Measurements from ENCODE around the gene DGKB. TPM values are rescaled to one million over a fixed set of nuclear protein-coding genes. Genes with fewer than 3 reads are reported as not detected.

The DGKB gene
- polyA plus RNA-seq, 1 experiment, result 0.04 TPM

GRCh38 chr7:14457568-14458453 is 444.7 kb downstream of the DGKB start:
- POLR2A ChIA-PET, result no interaction called here
- CTCF ChIA-PET, result interaction anchor here (0.5 to 5.1 kb wide), 35 partner anchors 10 to 1182 kb away, joined by 3 to 85 read pairs (median 4); partner anchors contain the start of gene ETV1

GRCh38 chr7:14449291-14449690 is 453.3 kb downstream of the DGKB start:
- ChIA-PET CTCF (no interaction called here), POLR2A (no interaction called here)
- H3K9me3 ChIP-seq (ENCODE audit: control insufficient read depth, insufficient read depth, low read length), result no peaks in the 10 kb centered on the region
- no peaks in the 10 kb centered on the region for H3K27me3 ChIP-seq (ENCODE audit: control insufficient read depth, insufficient read depth, low read length)
- H3K27ac ChIP-seq (ENCODE audit: low read depth, low read length), result no peak overlapping the region
- TF ChIP-seq CTCF (IDR thresholded peaks at IDR 0.05; ENCODE audit: low read depth, low read length), result no peak
- no peak for DNase-seq (ENCODE audit: low read depth, low spot score)
- no peak overlapping the region for H3K4me3 ChIP-seq (ENCODE audit: low read depth, low read length)

More at GRCh38 chr7:14457568-14458453, 444.7 kb downstream of the DGKB start:
- no peak overlapping the region for H3K27ac ChIP-seq (ENCODE audit: low read depth, low read length)
- DNase-seq (ENCODE audit: low read depth, low spot score), result peak; percentile 70
- H3K27me3 ChIP-seq (ENCODE audit: control insufficient read depth, insufficient read depth, low read length), result no peaks in the 10 kb centered on the region
- H3K4me3 ChIP-seq (ENCODE audit: low read depth, low read length), result no peak overlapping the region
- no peaks in the 10 kb centered on the region for H3K9me3 ChIP-seq (ENCODE audit: control insufficient read depth, insufficient read depth, low read length)
- TF ChIP-seq CTCF (IDR thresholded peaks at IDR 0.05; ENCODE audit: low read depth, low read length), result peak; percentile 92

- no peak for DNase-seq (ENCODE audit: low read depth, low spot score)
- ChIA-PET CTCF (interaction anchor here (1.3 to 1.4 kb wide), 3 partner anchors 10 to 458 kb away, joined by 3 to 7 read pairs (median 5); partner anchors contain the start of gene ETV1), POLR2A (no interaction called here)
- Histone ChIP-seq H3K27me3 (ENCODE audit: control insufficient read depth, insufficient read depth, low read length) (no peaks in the 10 kb centered on the region), H3K9me3 (ENCODE audit: control insufficient read depth, insufficient read depth, low read length) (no peaks in the 10 kb centered on the region), H3K27ac (ENCODE audit: low read depth, low read length) (no peak overlapping the region), H3K4me3 (ENCODE audit: low read depth, low read length) (no peak overlapping the region)
- TF ChIP-seq CTCF (IDR thresholded peaks at IDR 0.05; ENCODE audit: low read depth, low read length), result no peak
Observed at GRCh38 chr7:14446829-14447228, 455.7 kb downstream of the DGKB start.

GRCh38 chr7:14446219-14446618 is 456.3 kb downstream of the DGKB start:
- ChIA-PET POLR2A (no interaction called here), CTCF (interaction anchor here (1.4 kb wide), 1 partner anchor 12 kb away, joined by 5 read pairs; no protein-coding TSS in a partner anchor)
- H3K9me3 ChIP-seq (ENCODE audit: control insufficient read depth, insufficient read depth, low read length), result no peaks in the 10 kb centered on the region
- H3K4me3 ChIP-seq (ENCODE audit: low read depth, low read length), result no peak overlapping the region
- no peaks in the 10 kb centered on the region for H3K27me3 ChIP-seq (ENCODE audit: control insufficient read depth, insufficient read depth, low read length)
- TF ChIP-seq CTCF (IDR thresholded peaks at IDR 0.05; ENCODE audit: low read depth, low read length), result no peak
- DNase-seq (ENCODE audit: low read depth, low spot score), result no peak
- no peak overlapping the region for H3K27ac ChIP-seq (ENCODE audit: low read depth, low read length)

GRCh38 chr7:14438366-14438765 is 464.2 kb downstream of the DGKB start:
- ChIA-PET POLR2A (no interaction called here), CTCF (interaction anchor here (1.0 kb wide), 2 partner anchors 19 to 503 kb away, joined by 3 read pairs; no protein-coding TSS in a partner anchor)
- Histone ChIP-seq H3K4me3 (ENCODE audit: low read depth, low read length) (no peak overlapping the region), H3K27ac (ENCODE audit: low read depth, low read length) (no peak overlapping the region), H3K9me3 (ENCODE audit: control insufficient read depth, insufficient read depth, low read length) (no peaks in the 10 kb centered on the region), H3K27me3 (ENCODE audit: control insufficient read depth, insufficient read depth, low read length) (no peaks in the 10 kb centered on the region)
- DNase-seq (ENCODE audit: low read depth, low spot score), result no peak
- no peak for TF ChIP-seq CTCF (IDR thresholded peaks at IDR 0.05; ENCODE audit: low read depth, low read length)

Measured in AG04450 (cell line).